Activated T-cell treated with anti-CD3 and anti-CD28 coated beads, Interleukin-2, amount 50 U/mL, for 4 hours (primary cell): ENCODE results near the gene SEMA3C. TPM values are rescaled to one million over a fixed set of nuclear protein-coding genes. Genes with fewer than 3 reads are reported as not detected.

Experiments
- ATAC-seq, 2 donors: fragments of 200-7000 bp; cut with Tn5 transposase; one replicate each; pipeline ENCODE4 v1.10.0; 2021
- DNase-seq: peaks from one replicate; pipeline ENCODE4 v3.0.0-alpha.2; 2020
- H3K27me3 Mint-ChIP-seq: one replicate; pipeline ENCODE4 v1.8.0; 2021; ENCODE audit warnings: low read depth, mixed read lengths
- H3K36me3 Mint-ChIP-seq: one replicate; pipeline ENCODE4 v1.8.0; 2022; ENCODE audit warnings: mixed read lengths; ENCODE audit not compliant: insufficient read depth
- H3K4me1 Mint-ChIP-seq: one replicate; pipeline ENCODE4 v1.8.0; 2021; ENCODE audit warnings: low read depth, mixed read lengths
- H3K4me3 Mint-ChIP-seq: one replicate; pipeline ENCODE4 v1.8.0; 2021; ENCODE audit warnings: mild to moderate bottlenecking, moderate library complexity, mixed read lengths
- H3K9me3 Mint-ChIP-seq: one replicate; pipeline ENCODE4 v1.8.0; 2021; ENCODE audit warnings: mixed read lengths
- total RNA-seq, 3 donors: library from RNA; stranded (reverse); gene quantifications; one replicate each; pipeline ENCODE4 v1.2.1, GENCODE V29; 2021

SEMA3C gene
- total RNA-seq, 3 donors from 2014 or later = 0.11 to 0.16 (median 0.13) TPM

GRCh38 chr7:80711531-80711930, 207.3 kb downstream of the SEMA3C start:
- Mint-ChIP-seq H3K27me3 (no peaks in the 10 kb centered on the region), H3K36me3 (no peaks in the 10 kb centered on the region), H3K4me1 (no peaks in the 10 kb centered on the region), H3K9me3 (no peaks in the 10 kb centered on the region), H3K4me3 (no peak overlapping the region)
- DNase-seq (no peak), ATAC-seq (no peak)

- Mint-ChIP-seq H3K4me1 (no peaks in the 10 kb centered on the region), H3K36me3 (no peaks in the 10 kb centered on the region), H3K27me3 (no peaks in the 10 kb centered on the region), H3K4me3 (no peak overlapping the region), H3K9me3 (no peaks in the 10 kb centered on the region)
- no peak for ATAC-seq
- DNase-seq = no peak
Observed at GRCh38 chr7:80708123-80708522, 210.7 kb downstream of the SEMA3C start.

GRCh38 chr7:80707318-80707717, 211.5 kb downstream of the SEMA3C start:
- no peak overlapping the region for H3K4me3 Mint-ChIP-seq
- no peak for ATAC-seq
- no peaks in the 10 kb centered on the region for H3K4me1 Mint-ChIP-seq
- no peaks in the 10 kb centered on the region for H3K36me3 Mint-ChIP-seq
- H3K9me3 Mint-ChIP-seq = no peaks in the 10 kb centered on the region
- no peaks in the 10 kb centered on the region for H3K27me3 Mint-ChIP-seq
- no peak for DNase-seq

DNA sequence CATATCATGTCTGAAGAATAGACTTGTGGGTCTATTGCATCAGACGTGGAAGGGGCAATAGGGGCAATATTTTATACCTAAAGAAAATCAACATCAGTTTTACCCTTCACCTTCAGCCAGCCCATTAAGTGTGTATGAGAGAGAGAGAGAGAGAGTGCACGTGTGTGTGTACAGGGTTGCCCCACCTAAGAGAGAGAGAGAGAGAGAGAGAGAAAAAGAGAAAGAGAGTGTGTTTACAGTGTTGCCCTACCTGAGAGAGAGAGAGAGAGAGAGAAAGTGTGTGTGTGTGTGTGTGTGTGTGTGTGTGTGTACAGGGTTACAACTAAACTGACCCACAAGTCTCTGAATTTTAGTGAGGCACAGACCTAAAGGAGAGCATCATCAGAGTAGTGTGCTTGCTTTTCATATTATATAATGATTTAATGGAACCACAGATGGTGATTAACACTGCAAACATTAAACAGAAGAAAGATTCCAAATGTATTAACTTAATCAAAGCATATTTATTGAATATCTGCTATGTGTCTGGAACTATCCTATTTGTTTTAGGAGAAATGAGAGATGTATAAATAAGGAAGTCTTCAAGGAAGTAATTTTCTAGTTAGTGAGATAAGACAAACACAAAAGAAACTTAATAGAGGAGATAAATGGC, 213.6 kb downstream of the SEMA3C start:
- no peaks in the 10 kb centered on the region for H3K9me3 Mint-ChIP-seq
- no peak overlapping the region for H3K4me3 Mint-ChIP-seq
- ATAC-seq (no peak), DNase-seq (no peak)
- H3K36me3 Mint-ChIP-seq = no peaks in the 10 kb centered on the region
- no peaks in the 10 kb centered on the region for H3K27me3 Mint-ChIP-seq
- no peaks in the 10 kb centered on the region for H3K4me1 Mint-ChIP-seq

- Mint-ChIP-seq H3K9me3 (no peaks in the 10 kb centered on the region), H3K4me3 (no peak overlapping the region), H3K36me3 (no peaks in the 10 kb centered on the region), H3K4me1 (no peaks in the 10 kb centered on the region), H3K27me3 (no peaks in the 10 kb centered on the region)
- no peak for DNase-seq
- no peak for ATAC-seq
Observed at GRCh38 chr7:80703272-80703671, 215.6 kb downstream of the SEMA3C start.

GRCh38 chr7:80699721-80700256, 219.1 kb downstream of the SEMA3C start:
- Mint-ChIP-seq H3K36me3 (no peaks in the 10 kb centered on the region), H3K27me3 (no peaks in the 10 kb centered on the region), H3K9me3 (no peaks in the 10 kb centered on the region), H3K4me3 (no peak overlapping the region), H3K4me1 (no peaks in the 10 kb centered on the region)
- ATAC-seq = no peak
- no peak for DNase-seq

DNA sequence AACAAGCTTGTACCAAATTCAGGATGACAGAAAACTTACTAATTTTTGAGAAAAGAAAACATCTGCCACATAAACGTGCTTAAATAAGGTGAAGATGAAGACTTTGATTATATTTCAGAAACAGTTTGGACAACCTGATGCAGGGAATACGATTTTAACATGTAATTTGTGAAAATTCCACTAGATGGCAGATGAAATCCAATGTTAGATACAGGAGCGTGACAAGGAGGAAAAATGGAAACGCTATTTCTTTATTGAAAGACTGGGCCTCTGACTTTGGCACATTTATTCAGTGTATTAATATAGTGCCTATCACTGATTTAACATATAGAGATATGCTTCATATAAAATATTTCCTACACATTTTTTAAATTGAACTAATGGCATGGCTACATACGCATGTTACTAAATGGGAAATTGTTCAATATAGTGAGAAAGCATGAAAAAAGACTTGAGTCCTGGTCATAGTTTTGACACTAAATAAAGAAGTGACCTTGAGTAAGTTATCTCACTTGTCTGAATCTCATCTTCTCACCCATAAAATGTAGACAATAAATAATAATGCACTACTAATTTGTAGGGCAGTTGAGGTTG, 219.7 kb downstream of the SEMA3C start:
- H3K36me3 Mint-ChIP-seq = no peaks in the 10 kb centered on the region
- no peak overlapping the region for H3K4me3 Mint-ChIP-seq
- H3K4me1 Mint-ChIP-seq = no peaks in the 10 kb centered on the region
- DNase-seq (no peak), ATAC-seq (no peak)
- H3K9me3 Mint-ChIP-seq = peaks cover 1% of the 10 kb centered on the region
- no peaks in the 10 kb centered on the region for H3K27me3 Mint-ChIP-seq
